SH-SY5Y (cell line): ENCODE data around the gene SPG11.

Experiments
- GATA2 ChIP-seq: IDR thresholded peaks from 2 replicates; pipeline ENCODE4 v1.6.1; 2011; ENCODE audit warnings: mild to moderate bottlenecking, low read depth, low read length
- GATA3 ChIP-seq: IDR thresholded peaks from 2 replicates; pipeline ENCODE4 v1.6.1; 2011; ENCODE audit warnings: low read depth, mild to moderate bottlenecking, low read length, moderate library complexity

- TF ChIP-seq GATA2 (no peak), GATA3 (no peak)
These were observed 136.2 kb downstream of the SPG11 start for GRCh38 chr15:44527241-44527640.
